Measurements from ENCODE around the gene ABAT. TPM values are rescaled to one million over a fixed set of nuclear protein-coding genes. Genes with fewer than 3 reads are reported as not detected.
A peak's percentile ranks its signal among the peaks of the same experiment; 100 is the strongest.

The ABAT gene
- total RNA-seq, 1 experiment from 2014 or later: 7.3 TPM

DNA sequence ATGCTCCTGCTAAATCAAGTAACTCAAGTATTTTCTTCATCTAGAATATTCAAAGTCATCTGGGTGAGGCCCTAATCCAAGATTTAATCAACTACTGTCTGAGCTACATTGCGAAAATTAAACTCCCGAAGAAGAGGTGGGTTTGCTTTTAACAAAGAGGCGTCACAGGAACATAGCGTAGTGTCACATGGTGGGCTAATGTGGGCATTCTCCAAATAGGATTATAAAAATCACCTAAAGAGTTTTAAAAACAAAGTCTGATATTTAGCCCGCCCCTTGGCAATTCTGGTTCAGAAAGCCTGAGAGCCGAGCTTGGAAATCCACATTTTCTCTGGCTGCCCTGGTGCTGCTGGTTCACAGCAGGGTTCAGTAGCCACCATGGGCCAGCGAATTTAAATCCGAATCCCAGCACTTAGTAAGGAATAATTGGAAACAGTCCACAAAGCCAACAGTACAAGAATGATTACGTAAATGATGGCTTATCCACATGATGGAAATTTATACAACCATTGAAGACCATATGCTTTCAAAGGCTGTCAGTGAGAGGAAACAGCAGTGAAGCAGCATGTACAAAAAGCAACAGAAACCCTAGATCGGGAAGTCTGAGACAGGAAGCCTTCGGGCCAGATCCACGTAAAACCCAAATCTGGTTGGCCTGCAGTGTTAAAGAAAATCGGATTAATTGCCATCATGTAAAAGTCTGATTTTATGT is 132.0 kb downstream of the ABAT start:
- no peak overlapping the region for H2AFZ ChIP-seq (ENCODE audit: low read length)
- no peak overlapping the region for H3K23ac ChIP-seq (ENCODE audit: insufficient read length, low read depth, low read length)
- no peak for DNase-seq
- no peaks in the 10 kb centered on the region for H3K9me3 Mint-ChIP-seq
- H4K8ac ChIP-seq (replicated peaks; ENCODE audit: insufficient read length, low read depth, low read length): no peak overlapping the region
- H3K18ac ChIP-seq (ENCODE audit: insufficient read length, low read depth, low read length): no peak overlapping the region
- no peak overlapping the region for H2BK120ac ChIP-seq (ENCODE audit: low read depth, low read length, poor library complexity, severe bottlenecking)
- H3K23me2 ChIP-seq (ENCODE audit: insufficient read length, low read depth, low read length, poor library complexity, severe bottlenecking): no peaks in the 10 kb centered on the region
- H3K4me2 ChIP-seq (ENCODE audit: insufficient read depth, insufficient read length, low read length): no peak overlapping the region
- H3K36me3 Mint-ChIP-seq (ENCODE audit: insufficient read depth in 1 of 3, low read depth in 3 of 3): peaks cover 55 to 94% (median 83%) of the 10 kb centered on the region in 3 experiments; a peak in 6 of 7 replicates
- no peak overlapping the region for H3K56ac ChIP-seq (ENCODE audit: insufficient read length, low read depth, low read length)
- H2BK15ac ChIP-seq (ENCODE audit: low read depth, low read length): no peak overlapping the region
- H3K4me1 ChIP-seq (ENCODE audit: insufficient read depth, low read length): no peaks in the 10 kb centered on the region
- no peak overlapping the region for H3T11ph ChIP-seq (ENCODE audit: low read length)
- H3K27ac Mint-ChIP-seq: peak overlapping the region in 1 of 3 experiments; percentile 55; a peak in 1 of 7 replicates
- H3K79me1 ChIP-seq (ENCODE audit: insufficient read depth, low read depth, low read length, poor library complexity, severe bottlenecking): no peaks in the 10 kb centered on the region
- no peaks in the 10 kb centered on the region for H3K4me1 Mint-ChIP-seq
- no peak overlapping the region for H3K9ac ChIP-seq (ENCODE audit: extremely low read depth, insufficient read length, low read length)
- no peak overlapping the region for H4K5ac ChIP-seq (ENCODE audit: insufficient read length, low read depth, low read length)
- H4K91ac ChIP-seq (ENCODE audit: insufficient read length, low read depth, low read length): no peak overlapping the region
- no peak overlapping the region for H3K4ac ChIP-seq (ENCODE audit: low read depth, low read length)
- no peaks in the 10 kb centered on the region for H3K27me3 ChIP-seq (ENCODE audit: insufficient read depth, low read length)
- H3K14ac ChIP-seq (ENCODE audit: insufficient read depth, low read length): no peak overlapping the region
- H3K9me3 ChIP-seq (ENCODE audit: control insufficient read depth, low read depth, low read length): no peaks in the 10 kb centered on the region
- H2BK12ac ChIP-seq (ENCODE audit: insufficient read length, low read depth, low read length): no peak overlapping the region
- H4K20me1 ChIP-seq (ENCODE audit: control insufficient read depth, insufficient read depth, insufficient read length): no peaks in the 10 kb centered on the region
- no peak overlapping the region for H2BK20ac ChIP-seq (ENCODE audit: low read depth, low read length, poor library complexity, severe bottlenecking)
- H3K79me2 ChIP-seq (ENCODE audit: insufficient read depth, low read length): no peaks in the 10 kb centered on the region
- WGBS (ENCODE audit: extremely low coverage, insufficient read length, low lambda C conversion rate): no CpG with 5 or more reads among the region's 13 CpGs
- H3K4me3 Mint-ChIP-seq: no peak overlapping the region
- H3K27me3 Mint-ChIP-seq (ENCODE audit: low read depth): no peaks in the 10 kb centered on the region
- H2BK5ac ChIP-seq (ENCODE audit: insufficient read length, low read length): no peak overlapping the region
- TF ChIP-seq, protein P1, sequence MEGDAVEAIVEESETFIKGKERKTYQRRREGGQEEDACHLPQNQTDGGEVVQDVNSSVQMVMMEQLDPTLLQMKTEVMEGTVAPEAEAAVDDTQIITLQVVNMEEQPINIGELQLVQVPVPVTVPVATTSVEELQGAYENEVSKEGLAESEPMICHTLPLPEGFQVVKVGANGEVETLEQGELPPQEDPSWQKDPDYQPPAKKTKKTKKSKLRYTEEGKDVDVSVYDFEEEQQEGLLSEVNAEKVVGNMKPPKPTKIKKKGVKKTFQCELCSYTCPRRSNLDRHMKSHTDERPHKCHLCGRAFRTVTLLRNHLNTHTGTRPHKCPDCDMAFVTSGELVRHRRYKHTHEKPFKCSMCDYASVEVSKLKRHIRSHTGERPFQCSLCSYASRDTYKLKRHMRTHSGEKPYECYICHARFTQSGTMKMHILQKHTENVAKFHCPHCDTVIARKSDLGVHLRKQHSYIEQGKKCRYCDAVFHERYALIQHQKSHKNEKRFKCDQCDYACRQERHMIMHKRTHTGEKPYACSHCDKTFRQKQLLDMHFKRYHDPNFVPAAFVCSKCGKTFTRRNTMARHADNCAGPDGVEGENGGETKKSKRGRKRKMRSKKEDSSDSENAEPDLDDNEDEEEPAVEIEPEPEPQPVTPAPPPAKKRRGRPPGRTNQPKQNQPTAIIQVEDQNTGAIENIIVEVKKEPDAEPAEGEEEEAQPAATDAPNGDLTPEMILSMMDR (conservative IDR thresholded peaks at IDR 0.05): no peak
- H2AK5ac ChIP-seq (ENCODE audit: insufficient read length, low read length): no peak overlapping the region
- no peak overlapping the region for H3K27ac ChIP-seq (ENCODE audit: insufficient read length, low read depth, low read length)
